Hypothalamus (tissue), 51 donors: Measurements from ENCODE around the gene IGSF5.

Experiments used
- DNase-seq, 51 donors: peaks; one replicate each; lab custom pipeline; 2025; lab: John Stamatoyannopoulos, UW

The IGSF5 gene

GRCh38 chr21:39809936-39810335 lies 65.0 kb downstream of the IGSF5 start:
- DNase-seq: no peak

- DNase-seq: no peak
These were observed 68.0 kb downstream of the IGSF5 start for GRCh38 chr21:39812983-39813382.

GRCh38 chr21:39818557-39818956 lies 73.6 kb downstream of the IGSF5 start:
- no peak for DNase-seq

GRCh38 chr21:39822042-39822441 lies 77.1 kb downstream of the IGSF5 start:
- DNase-seq: no peak

- DNase-seq: no peak
These were observed 80.3 kb downstream of the IGSF5 start for GRCh38 chr21:39825250-39825649.

- DNase-seq: no peak
These were observed 89.6 kb downstream of the IGSF5 start for GRCh38 chr21:39834543-39834942.

- DNase-seq: no peak
These were observed 92.9 kb downstream of the IGSF5 start for GRCh38 chr21:39837861-39838359.

DNA sequence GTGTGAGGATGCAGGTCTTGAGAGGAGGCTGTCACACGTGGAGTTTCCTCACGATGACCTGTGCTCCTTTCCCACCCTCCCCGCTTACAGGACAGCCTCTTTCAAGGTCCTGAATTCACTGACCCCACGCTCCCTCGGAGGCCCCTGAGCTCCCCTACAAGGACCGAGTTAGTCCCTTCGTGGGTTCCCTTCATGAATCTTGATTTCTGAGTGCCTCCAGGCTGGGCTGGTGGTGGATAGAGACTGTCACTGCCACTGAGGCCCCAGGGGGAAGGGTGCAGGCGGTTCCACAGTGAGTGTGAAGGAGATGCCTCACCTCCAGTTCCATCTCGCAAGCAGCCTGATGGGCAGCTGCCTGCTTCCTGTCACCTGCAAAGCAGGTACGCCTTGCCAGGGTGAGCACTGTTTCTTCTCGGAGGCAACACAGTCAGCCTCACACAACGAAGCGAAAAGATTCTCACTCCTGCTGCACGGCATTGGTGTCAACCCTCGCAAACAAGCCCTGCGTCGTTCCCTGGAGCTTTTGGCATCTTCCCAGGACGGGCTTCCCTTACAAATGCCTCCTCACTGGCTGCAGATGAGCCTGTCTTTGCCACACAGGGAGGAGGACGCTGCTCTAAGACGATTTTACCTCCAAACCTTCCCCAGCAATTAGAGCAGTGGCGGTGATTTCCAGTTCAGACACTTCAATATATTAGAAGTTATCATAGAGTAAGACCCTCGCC lies 95.6 kb downstream of the IGSF5 start:
- DNase-seq: peak in 4 of 51 donors; percentile 3 to 7 (median 6)

DNA sequence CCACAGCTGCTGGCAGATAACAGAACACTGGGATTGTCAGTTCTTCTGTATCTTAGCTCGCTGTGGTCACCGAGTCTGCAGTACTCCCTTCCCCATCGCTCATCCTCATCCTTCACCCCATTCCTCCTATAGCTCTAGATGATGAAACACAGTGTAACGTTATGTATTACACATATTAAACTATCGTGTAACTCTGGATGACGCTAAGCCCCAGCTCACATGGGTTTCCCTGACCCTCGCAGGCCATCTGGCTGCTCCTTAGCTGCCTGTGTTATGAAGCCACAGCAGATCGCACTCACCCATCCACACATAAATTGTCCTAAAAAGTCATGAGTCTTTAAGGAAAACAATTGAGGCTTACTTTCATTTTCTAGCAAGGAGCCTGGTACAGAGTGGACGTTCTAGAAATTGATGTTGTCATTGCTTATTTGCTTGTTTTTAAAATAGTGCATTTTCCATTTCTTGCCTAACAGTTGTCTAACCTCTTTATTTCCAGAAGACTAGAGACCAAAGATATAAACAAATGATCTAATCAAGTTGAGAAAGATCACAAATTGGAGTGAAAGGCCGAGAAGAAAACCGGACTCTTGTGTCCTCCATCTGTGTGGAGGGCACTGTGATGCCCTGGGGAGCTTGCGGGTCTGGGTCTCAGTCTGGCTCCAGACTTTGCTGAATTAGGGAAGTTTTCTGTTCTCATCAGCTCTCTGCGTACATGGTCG lies 97.9 kb downstream of the IGSF5 start:
- no peak for DNase-seq

GRCh38 chr21:39843483-39843882 lies 98.5 kb downstream of the IGSF5 start:
- no peak for DNase-seq

DNA sequence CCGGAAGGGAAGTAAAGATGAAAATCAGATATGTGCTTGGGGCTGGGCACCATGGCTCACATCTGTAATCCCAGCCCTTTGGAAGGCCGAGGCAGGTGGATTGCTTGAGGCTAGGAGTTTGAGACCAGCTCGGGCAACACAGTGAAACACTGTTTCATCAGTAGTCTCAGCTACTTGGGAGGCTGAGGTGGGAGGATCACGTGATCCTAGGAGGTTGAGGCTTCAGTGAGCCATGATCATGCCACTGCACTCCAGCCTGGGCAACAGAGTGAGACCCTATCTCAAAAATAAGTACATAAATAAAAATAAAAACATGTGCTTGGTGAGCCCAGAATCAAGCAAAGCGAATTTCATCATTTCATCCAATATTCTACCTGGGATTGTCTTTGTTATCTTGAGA lies 98.9 kb downstream of the IGSF5 start:
- no peak for DNase-seq

GRCh38 chr21:39845571-39846130 lies 100.7 kb downstream of the IGSF5 start:
- no peak for DNase-seq

GRCh38 chr21:39847877-39848276 lies 102.9 kb downstream of the IGSF5 start:
- DNase-seq: no peak

GRCh38 chr21:39849014-39849655 lies 104.2 kb downstream of the IGSF5 start:
- no peak for DNase-seq

- DNase-seq: no peak
These were observed 105.3 kb downstream of the IGSF5 start for GRCh38 chr21:39850333-39850732.

GRCh38 chr21:39851002-39851618 lies 106.1 kb downstream of the IGSF5 start:
- DNase-seq: no peak
